ENCODE results near the gene SRBD1.

DNA sequence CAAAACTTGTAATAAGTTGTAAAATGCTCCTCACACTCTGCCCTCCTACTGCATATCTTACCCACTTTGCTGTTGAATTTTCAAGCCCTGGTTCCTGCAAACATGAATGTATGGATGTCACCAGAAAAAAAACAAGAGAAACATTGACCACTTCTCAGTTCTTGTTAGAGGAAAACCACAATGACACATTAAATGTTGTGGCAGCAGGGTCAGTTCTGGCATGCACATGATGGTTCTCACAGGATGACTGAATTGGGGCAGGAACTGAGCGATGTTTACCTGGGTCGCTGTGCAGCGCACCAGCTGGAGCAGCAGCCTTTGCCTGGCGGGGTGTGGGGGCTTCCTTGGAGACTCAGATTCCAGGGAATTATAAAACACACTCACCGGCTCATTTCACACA is 26.4 kb upstream of the SRBD1 start:
- TF ChIP-seq, protein P1, sequence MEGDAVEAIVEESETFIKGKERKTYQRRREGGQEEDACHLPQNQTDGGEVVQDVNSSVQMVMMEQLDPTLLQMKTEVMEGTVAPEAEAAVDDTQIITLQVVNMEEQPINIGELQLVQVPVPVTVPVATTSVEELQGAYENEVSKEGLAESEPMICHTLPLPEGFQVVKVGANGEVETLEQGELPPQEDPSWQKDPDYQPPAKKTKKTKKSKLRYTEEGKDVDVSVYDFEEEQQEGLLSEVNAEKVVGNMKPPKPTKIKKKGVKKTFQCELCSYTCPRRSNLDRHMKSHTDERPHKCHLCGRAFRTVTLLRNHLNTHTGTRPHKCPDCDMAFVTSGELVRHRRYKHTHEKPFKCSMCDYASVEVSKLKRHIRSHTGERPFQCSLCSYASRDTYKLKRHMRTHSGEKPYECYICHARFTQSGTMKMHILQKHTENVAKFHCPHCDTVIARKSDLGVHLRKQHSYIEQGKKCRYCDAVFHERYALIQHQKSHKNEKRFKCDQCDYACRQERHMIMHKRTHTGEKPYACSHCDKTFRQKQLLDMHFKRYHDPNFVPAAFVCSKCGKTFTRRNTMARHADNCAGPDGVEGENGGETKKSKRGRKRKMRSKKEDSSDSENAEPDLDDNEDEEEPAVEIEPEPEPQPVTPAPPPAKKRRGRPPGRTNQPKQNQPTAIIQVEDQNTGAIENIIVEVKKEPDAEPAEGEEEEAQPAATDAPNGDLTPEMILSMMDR (IDR thresholded peaks at IDR 0.05): no peak
- TF ChIP-seq POLR2AphosphoS5 (IDR thresholded peaks at IDR 0.05): no peak
- no peak for TF ChIP-seq POLR2A (IDR thresholded peaks at IDR 0.05)
- TF ChIP-seq EP300 (IDR thresholded peaks at IDR 0.05; ENCODE audit: low read depth): no peak

Data from transverse colon (tissue), 4 donors.